SW480 (cell line): Measurements from ENCODE around the gene FAM90A1.
A peak's percentile ranks its signal among the peaks of the same experiment; 100 is the strongest.
"Not testable (repeated sequence)": the region's sequence is repeated elsewhere in the genome, so short reads cannot be mapped to it uniquely, and the experiment has no call there.

Experiments
- DNase-seq: peaks from one replicate; pipeline ENCODE4 v3.0.0-alpha.2; 2016; ENCODE audit warnings: low spot score

The FAM90A1 gene, protein sequence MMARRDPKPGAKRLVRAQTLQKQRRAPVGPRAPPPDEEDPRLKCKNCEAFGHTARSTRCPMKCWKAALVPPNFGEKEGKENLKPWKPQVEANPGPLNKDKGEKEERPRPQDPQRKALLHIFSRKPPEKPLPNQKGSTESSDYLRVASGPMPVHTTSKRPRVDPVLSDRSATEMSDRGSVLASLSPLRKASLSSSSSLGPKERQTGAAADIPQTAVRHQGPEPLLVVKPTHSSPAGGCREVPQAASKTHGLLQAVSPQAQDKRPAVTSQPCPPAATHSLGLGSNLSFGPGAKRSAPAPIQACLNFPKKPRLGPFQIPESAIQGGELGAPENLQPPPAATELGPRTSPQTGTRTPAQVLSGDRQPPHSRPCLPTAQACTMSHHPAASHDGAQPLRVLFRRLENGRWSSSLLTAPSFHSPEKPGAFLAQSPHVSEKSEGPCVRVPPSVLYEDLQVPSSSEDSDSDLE

DNA sequence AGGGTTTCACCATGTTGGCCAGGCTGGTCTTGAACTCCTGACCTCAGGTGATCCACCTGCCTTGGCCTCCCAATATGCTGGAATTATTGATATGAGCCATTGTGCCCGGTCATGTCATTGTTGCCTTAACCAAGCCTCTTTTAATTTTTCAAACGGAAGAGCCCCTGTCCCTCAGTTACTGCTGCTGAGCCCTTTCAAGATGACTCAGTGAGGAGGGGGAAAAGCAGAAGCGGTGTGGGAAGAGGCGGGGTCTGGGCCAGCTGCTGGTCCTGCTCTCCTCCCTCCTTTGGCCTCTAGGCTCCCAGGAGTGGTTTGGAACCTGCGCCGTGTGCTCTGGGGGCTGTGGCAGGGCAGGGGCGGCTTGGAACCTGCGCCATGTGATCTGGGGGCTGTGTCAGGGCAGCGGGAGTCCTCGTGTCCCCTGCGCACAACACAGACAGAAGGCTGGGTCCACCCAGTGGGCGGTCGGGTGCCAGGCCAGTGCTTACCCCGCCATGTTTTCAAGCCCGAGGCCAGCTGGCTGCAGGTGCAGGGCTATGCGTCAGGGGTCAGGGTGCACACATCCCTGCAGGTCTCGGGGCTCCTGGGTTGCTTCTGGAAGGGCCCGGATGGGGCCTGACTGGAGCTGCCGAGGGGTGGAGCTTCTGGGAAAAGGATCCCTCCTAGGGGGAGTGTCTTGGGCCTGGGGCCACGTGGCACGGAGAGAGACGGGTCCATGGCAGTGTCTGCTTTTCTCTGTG, at the start of gene FAM90A1:
Gene FAM90A1 (minus strand): TSS at position 627 of the 740 bp plus-strand sequence. CDS start 2,786 bp downstream, outside the sequence.
- DNase-seq = not testable (repeated sequence)

DNA sequence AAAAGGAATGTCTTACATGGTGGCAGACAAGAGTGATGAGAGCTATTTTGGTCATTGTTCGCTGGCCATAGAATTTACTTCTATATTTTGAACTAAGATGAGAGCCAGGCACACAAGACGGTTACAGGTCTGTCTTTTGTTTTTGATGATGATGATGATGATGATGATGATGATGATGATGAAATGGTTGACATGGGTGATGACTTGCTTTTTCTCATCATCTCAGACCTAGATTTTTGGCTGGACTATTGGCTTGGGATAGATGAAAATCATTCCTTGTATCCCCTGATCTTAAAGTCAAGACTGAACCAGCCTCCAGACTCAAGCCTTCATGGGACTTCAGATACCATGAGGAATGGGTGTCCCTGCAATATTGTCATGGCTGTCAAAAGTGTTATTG, 49.0 kb upstream of the FAM90A1 start:
- not testable (repeated sequence) for DNase-seq

DNA sequence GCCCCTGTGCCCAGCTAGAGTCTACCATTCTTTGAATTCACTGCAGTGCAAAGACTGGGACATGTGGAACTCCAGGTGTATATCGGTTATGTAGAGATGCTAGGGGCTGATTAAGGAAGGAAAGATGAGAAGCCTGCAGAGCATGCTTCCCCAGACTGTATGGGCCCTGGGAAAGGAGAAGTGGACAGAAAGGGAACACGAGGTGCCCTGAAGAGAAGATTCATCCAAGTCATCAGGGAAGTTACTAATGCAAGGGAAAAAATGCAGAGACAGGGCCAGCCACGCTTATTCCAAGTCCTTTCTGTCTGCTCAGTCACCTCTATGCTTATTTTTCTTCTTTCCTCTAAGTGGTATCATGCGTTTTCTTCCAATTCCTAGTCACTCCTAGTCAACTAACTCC, 39.3 kb upstream of the FAM90A1 start:
- not testable (repeated sequence) for DNase-seq

DNA sequence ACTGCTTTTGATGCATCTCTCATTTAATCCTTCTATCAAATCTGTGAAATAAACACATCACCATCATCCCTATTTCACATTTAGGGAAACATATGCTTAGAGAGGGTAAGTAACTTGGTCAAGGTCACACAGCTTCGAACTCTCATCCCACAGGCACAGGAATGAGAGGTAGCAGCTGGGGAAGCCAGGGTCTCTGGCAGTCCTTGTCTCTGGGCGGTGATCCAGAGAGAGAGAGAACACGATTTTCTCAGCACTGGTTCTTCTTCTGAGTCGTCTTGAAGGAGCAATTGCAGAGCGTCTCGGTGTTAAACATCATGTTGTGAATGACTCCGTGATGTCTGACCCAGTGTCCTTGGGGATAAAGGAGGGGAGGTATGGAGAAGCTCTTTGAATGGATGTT, 36.8 kb upstream of the FAM90A1 start:
- DNase-seq = not testable (repeated sequence)

DNA sequence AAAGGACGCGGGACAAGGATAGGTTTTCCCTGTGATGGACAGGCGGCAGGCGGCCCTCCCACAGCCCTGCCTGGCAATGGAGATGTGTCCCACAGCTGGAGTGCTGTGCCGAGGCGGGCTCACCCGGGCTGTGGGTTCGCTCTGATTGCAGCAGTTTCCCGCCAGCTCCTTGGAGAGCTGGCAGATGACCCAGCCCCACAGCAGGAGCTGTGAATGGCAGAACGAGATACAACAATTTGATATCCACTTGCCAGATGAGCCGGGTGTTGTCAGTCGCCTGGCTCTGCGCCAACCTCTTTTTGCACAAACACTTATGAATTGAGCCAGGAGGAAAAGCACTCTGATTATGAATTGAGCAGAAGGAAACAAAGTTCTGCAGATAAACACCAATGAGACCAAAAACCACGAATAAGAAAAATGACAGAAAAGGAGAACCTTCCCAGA, 33.7 kb upstream of the FAM90A1 start:
- not testable (repeated sequence) for DNase-seq

DNA sequence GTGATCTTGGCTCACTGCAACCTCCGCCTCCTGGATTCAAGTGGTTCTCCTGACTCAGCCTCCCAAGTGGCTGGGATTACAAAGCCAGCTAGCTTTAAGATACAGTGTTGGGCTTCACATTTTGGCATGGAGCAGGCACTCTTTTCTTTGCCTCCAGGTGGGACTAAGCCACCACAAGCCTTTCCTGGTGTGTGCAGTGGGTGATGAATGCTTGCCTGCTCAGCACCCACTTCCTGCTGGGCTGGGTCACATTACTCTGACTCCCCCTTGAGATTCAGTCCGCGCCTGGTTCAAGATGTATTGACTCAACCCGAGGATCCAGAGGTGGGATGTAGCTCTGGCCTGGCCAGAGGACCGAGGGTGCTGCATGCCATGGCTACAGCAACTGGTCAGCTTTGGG, 28.9 kb upstream of the FAM90A1 start:
- not testable (repeated sequence) for DNase-seq

DNA sequence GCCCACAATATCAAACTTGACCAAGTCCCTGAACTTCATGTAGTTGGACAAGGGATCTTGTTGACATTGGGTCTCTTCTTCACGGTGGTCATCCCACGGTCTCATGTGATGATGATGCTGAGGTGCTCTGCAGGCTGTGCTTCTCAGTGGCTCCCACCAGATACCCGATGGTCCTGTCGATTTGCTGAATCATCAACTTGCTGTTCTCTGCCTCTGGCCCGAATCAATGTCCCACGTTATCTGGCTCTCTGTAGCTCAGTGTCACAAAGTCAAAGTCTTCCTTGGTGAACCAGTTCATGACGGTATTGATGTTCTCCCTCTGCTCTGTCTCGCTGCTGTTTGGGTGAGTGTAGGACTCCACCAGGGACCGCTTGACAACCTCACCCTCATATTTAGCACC, 27.3 kb upstream of the FAM90A1 start:
- DNase-seq = not testable (repeated sequence)

DNA sequence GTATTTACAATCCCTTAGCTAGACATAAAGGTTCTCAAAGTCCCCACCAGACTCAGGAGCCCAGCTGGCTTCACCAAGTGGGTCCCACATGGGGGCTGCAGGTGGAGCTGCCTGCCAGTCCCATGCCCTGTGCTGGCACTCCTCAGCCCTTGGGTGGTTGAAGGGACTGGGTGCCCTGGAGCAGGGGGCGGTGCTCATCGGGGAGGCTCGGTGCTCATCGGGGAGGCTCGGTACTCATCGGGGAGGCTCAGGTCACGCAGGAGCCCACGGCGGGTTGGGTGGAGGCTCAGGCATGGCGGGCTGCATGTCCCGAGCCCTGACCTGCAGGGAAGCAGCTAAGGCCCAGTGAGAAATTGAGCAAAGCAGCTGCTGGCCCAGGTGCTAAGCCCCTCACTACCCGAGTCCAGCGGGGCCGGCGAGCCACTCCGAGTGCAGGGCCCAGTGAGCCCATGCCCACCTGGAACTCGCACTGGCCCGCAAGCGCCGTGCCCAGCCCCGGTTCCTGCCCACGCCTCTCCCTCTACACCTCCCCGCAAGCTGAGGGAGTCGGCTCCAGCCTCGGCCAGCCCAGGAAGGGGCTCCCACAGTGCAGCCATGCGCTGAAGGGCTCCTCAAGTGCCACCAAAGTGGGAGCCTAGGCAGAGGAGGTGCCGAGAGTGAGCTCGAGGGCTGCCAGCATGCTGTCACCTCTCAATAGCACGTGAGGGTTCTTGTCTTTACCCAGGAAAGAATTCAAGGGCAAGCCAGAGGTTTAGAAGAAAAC, 24.8 kb upstream of the FAM90A1 start:
- DNase-seq = not testable (repeated sequence)

DNA sequence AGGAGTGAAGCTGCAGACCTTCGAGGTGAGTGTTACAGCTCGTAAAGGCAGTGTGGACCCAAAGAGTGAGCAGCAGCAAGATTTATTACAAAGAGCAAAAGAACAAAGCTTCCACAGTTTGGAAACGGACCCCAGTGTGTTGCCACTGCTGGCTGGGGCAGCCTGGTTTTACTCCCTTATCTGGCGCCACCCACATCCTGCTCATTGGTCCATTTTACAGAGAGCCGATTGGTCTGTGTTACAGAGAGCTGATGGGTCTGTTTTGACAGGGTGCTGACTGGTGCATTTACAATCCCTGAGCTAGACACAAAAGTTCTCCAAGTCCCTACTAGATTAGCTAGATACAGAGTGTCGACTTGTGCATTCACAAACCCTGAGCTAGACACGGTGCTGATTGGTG, 24.2 kb upstream of the FAM90A1 start:
- not testable (repeated sequence) for DNase-seq

DNA sequence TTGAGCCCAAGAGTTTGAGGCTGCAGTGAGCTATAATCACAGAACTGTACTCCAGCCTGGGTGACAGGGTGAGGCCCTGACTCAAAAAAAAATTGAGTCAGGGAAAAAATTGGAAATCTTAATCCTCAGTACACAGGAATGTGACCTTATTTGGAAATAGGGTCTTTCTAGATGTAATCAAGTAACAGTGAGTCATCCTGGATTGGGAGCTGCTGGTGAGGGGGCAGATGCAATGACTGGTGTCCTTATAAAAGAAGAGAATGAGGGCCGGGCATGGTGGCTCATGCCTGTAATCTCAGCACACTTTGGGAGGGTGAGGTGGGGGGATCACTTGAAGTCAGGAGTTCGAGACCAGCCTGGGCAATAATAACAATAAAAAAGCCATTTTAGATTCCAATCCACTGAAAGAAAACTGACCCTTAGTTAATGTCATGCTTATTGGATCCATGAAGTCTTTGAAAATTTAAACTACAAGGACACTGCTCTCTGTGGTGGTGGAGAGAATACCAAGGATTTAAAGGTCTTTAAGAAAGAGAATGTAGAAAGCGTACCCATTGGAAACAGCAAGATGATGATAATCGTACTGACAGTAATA, 19.6 kb upstream of the FAM90A1 start:
- peak; percentile 33 for DNase-seq

DNA sequence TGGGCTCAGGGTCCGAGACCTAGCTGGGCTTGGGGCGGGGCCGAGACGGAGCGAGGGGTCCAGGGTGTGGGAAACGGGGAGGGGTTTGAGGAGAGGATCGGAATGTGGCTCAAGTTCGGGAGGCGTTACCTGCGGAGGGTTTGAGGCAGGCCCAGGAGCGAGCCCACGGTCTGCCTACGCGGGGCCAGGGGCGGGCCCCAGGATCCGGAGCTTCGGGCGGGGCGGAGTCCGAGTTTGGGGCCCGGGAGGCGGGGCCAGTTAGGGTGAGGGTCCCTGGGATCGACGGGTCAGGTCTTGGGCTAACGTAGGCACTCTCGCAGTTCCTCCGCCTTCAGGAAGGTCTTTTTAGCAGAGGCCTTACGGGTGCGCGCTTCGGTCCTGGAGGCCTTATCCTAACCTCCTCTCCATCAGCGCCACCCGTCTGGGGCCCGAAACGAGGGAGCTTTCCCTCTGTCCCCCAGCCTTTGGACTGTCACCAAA, 16.3 kb upstream of the FAM90A1 start:
- DNase-seq = not testable (repeated sequence)

DNA sequence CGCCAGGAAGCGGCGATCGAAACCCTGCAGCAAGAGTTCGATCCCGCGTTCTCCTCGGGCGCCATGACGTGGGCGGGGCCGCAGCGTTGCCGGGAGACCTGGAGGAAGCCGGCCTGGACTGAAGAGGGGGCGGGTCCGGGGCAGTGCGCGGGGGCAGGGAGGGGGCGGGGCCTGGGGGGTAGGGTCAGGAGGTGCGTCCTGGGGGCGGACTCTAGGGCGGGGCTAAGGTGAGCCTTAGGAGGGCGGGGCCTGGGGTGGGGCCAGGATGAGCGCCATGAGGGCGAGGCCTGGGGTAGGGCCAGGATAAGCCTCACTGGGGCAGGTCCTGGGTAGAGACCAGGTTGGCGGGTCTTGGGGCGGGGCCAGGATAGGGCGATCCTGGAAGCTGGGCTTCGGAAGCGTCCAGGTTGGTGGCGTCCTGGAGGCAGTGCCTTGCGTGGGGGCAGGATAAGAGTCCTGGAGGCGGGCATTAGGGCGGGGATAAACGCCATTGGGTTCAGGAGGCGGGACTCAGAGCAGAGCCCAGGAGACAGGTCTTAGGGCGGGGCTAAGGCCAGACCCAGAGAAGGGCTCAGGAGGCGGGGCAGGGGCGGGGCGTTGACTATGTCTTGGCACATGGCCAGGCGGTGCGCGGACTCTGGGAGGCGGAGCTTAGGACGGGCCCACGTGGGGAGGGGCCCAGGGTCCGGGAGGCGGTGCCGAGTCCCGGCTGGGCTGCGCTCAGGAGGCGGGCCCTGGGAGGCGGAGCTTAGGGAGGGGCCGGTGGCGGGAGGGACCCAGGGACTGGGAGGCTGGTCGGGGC, 15.7 kb upstream of the FAM90A1 start:
- peak; percentile 98 for DNase-seq

DNA sequence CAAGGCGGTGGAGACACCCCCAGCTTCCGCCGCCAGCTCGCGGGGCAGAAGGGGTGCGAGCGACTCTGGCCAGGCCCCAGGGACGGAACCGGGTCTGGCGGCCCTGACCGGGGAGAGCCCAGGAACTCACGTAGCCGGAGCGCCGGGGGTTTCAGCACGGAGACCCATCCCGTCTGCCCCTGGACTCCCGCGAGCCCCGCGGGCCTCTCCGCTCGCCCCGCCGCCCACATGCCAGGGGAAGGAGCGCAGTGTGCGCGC, 15.1 kb upstream of the FAM90A1 start:
- DNase-seq = not testable (repeated sequence)

DNA sequence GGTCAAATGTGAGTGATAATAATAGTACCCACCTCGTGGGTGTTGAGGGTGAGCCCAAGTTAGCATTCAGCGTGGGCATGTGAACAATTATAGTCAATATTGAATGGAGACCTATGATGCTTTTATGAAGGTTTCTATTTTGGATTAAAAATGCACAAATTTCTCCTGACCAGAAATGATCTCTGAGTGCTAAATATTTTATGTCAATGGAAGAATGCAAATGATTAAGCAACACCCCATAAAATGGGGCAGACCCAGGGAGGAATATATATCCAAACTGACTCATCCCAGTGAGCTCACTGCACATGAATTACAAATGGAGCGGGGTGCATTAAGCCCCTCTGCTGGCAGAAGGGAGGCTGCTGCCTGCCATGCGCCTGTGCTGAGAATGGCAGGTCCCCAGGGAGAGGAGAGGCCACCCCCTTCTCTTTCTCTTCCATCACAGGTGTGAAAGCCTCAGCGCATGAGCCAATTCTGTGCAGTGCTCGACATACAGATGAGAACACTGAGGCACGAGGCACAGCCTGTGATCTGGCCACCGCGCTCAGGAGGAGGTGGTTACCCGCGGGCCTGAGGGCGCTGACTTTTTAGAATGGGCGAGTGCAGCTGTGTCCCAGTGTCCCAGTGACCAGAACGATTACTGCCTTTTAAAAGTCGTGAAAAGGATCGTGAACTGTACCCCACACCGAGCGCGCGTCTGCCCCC, 14.7 kb upstream of the FAM90A1 start:
- DNase-seq = peak; percentile 61

DNA sequence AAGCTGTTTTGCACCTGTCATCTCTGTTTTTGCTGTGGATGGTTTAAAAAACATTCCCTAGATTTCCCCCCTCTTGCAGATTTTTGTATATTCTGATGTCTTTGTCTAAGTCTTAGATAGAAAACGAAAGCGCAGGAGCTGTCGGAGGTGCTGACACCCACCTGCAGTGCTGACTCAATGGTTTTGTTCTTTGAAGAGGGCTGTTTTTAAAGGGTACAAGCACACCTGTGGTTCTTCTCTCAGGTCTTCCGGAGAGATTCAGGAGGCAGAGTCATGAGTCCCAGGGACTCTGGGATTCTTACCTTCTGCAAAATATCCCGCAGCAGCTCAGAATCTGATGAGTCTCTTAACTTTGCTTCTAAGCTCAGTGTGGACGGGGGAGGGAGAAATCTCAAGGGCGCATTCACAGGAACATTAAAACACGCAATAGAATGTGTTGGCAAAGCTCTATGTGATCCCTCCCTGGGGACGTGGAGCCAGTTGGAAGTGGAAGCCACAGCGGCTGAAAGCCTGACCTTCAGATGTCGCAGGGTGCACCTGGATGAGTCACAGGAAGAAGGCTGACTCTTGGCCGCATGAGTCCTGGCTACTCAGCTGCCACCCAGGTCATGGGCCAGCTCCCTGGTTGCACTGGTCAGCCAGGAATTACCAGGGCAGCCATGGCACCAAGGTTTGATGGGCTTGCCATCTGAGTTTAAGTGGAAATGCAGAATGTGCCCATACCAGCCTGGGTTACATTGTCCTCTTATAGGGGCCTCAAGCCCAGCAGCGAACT, 13.1 kb upstream of the FAM90A1 start:
- not testable (repeated sequence) for DNase-seq

DNA sequence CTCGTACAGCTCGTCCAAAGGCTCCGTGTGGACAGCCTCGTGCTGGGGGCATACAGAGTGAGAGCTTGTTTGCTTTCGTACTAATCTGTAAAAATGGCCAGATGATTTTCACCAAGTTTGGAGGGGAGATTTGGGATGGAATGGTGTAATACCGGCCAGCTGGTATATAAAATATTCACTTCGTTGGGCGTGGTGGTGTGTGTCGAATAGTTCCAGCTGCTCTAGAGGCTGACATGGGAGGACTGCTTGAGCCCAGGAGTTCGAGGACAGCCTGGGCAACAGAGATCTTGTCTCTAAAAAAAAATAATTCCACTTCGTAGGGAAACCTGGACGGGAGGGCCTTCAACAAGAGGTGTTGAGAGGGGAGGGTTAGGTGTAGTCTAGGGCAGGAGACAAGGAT, 9.6 kb upstream of the FAM90A1 start:
- DNase-seq = not testable (repeated sequence)

DNA sequence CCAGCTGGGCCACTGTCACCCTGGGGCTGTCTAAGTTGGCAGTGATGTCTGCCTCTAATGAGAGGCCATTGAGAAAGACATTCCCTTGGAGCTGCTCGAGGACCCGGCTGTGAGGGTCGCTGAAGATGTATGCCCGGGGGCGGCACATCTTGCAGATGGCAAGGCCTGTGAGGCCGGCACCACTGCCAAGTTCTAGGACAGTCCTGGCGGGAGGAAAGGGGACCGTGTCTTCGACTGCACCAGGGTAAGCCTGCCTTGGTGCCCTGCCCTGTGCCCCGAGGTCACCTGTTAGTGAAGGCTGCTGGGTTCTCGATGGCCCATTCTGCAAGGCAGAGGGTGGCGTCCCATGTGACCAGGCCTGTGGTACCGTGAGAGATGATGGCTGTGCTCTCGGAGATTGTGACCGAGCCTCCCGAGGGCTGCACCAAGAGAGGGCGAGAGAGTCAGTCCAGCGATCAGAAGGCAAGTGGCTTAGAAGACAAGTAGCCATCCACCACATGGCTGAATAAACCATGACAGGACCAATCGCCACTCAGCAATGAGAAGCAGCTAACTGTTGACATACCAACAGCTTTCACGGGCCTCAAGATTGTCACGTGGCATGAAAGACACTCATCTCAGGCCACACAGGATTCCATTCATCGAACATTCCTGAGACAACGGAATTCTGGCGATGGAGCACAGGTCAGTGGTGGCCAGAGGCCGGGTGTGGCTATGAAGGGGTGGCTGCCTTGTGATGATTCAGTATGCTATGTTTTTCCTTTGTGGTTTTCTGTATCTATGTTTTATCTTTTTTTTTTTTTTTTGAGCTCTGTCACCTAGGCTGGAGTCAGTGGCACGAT, 8.1 kb upstream of the FAM90A1 start:
- peak; percentile 32 for DNase-seq

DNA sequence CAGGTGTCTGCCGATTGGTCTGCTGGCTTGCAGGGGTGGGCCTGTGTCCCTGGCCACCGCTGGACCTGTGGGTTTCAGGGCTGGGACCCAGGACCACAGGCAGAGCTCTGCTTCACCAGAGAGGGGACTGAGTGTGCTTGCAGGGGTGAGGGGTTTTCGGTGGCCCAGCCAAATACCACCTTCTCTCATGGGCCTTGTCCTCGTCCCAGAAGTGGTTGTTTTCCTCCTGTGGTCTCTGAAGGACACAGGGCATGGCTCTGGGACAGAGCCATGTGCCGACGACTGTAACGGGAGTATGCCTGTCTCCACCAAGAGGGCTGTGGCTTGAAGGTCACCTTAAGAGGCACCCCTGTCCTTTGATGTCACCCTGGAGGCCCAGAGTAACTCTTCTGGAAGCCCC, 7.3 kb upstream of the FAM90A1 start:
- not testable (repeated sequence) for DNase-seq
